Neural cell (in vitro differentiated cells): Measurements from ENCODE around the gene SMCO1. TPM values are rescaled to one million over a fixed set of nuclear protein-coding genes. Genes with fewer than 3 reads are reported as not detected.

Experiments
- H2AFZ ChIP-seq: fragments of 200-600, 300-800 bp; sonication (generic), shearing (Covaris generic); 2 replicates; pipeline ENCODE4 v1.6.0; 2014; ENCODE audit warnings: low read depth, mild to moderate bottlenecking, antibody characterized with exemption, low read length, moderate library complexity
- H3F3A ChIP-seq: fragments of 200-600 bp; shearing (Covaris generic); 2 replicates; pipeline ENCODE4 v1.6.1; 2016; ENCODE audit warnings: mild to moderate bottlenecking, moderate library complexity, mixed read lengths, antibody characterized with exemption, low read length; ENCODE audit not compliant: insufficient read depth, poor library complexity, severe bottlenecking
- H3K27ac ChIP-seq: fragments of 200-600, 300-800 bp; sonication (generic), shearing (Covaris generic); 2 replicates; pipeline ENCODE4 v1.5.1; 2014; ENCODE audit warnings: mild to moderate bottlenecking, low read length, moderate library complexity
- H3K27me3 ChIP-seq: fragments of 300-800, 200-600 bp; sonication (generic), shearing (Covaris generic); 2 replicates; pipeline ENCODE4 v1.6.0; 2014; ENCODE audit warnings: mild to moderate bottlenecking, low read depth, low read length, moderate library complexity; ENCODE audit not compliant: insufficient read depth
- H3K36me3 ChIP-seq: fragments of 300-800, 200-600 bp; sonication (generic), shearing (Covaris generic); 2 replicates; pipeline ENCODE4 v1.5.1; 2014; ENCODE audit warnings: mild to moderate bottlenecking, antibody characterized with exemption, low read length, moderate library complexity; ENCODE audit not compliant: insufficient read depth
- H3K4me2 ChIP-seq: fragments of 300-800, 200-600 bp; sonication (generic), shearing (Covaris generic); 2 replicates; pipeline ENCODE4 v1.6.0; 2014; ENCODE audit warnings: mild to moderate bottlenecking, low read length
- H3K4me3 ChIP-seq: fragments of 300-800, 200-600 bp; sonication (generic), shearing (Covaris generic); 2 replicates; pipeline ENCODE4 v1.5.1; 2014; ENCODE audit warnings: mild to moderate bottlenecking, low read length, moderate library complexity
- H3K79me2 ChIP-seq: fragments of 200-600 bp; shearing (Covaris generic); replicated peaks from 2 replicates; pipeline ENCODE4 v1.6.0; 2014; ENCODE audit warnings: mild to moderate bottlenecking, low read length, moderate library complexity; ENCODE audit not compliant: insufficient read depth
- H3K9ac ChIP-seq: fragments of 300-800, 200-600 bp; sonication (generic), shearing (Covaris generic); 2 replicates; pipeline ENCODE4 v1.6.1; 2016; ENCODE audit warnings: mild to moderate bottlenecking, low read length, mixed read lengths
- H3K9me2 ChIP-seq: fragments of 200-600 bp; shearing (Covaris generic); 2 replicates; pipeline ENCODE4 v1.6.1; 2016; ENCODE audit warnings: mild to moderate bottlenecking, low read length, mixed read lengths; ENCODE audit not compliant: insufficient read depth
- H3K9me3 ChIP-seq: fragments of 200-600, 300-800 bp; sonication (generic), shearing (Covaris generic); 2 replicates; pipeline ENCODE4 v1.6.1; 2016; ENCODE audit warnings: mild to moderate bottlenecking, mixed run types, low read length, moderate library complexity, mixed read lengths
- H4K20me1 ChIP-seq: fragments of 200-600 bp; shearing (Covaris generic); 2 replicates; pipeline ENCODE4 v1.6.1; 2016; ENCODE audit warnings: mild to moderate bottlenecking, mixed run types; ENCODE audit not compliant: insufficient read depth
- EP300 ChIP-seq: fragments of 450-650 bp; conservative IDR thresholded peaks from 2 replicates; pipeline ENCODE4 v1.6.1; 2014; ENCODE audit warnings: antibody characterized with exemption, mild to moderate bottlenecking, moderate library complexity; ENCODE audit not compliant: poor library complexity, severe bottlenecking
- EZH2 ChIP-seq: fragments of 200-600, 300-800 bp; shearing (Covaris generic), sonication (generic); IDR thresholded peaks from 2 replicates; pipeline ENCODE4 v1.6.1; 2014; ENCODE audit warnings: antibody characterized with exemption, low read length, borderline replicate concordance, mild to moderate bottlenecking; ENCODE audit not compliant: insufficient read depth, poor library complexity, severe bottlenecking
- MXI1 ChIP-seq: fragments of 450-650 bp; conservative IDR thresholded peaks from 2 replicates; pipeline ENCODE4 v1.6.1; 2014; ENCODE audit warnings: antibody characterized with exemption, mild to moderate bottlenecking; ENCODE audit not compliant: poor library complexity, severe bottlenecking
- POLR2AphosphoS5 ChIP-seq: IDR thresholded peaks from 2 replicates; pipeline ENCODE4 v1.6.1; 2012
- RAD21 ChIP-seq: fragments of 450-650 bp; conservative IDR thresholded peaks from 2 replicates; pipeline ENCODE4 v1.6.1; 2014; ENCODE audit warnings: antibody characterized with exemption, mild to moderate bottlenecking, moderate library complexity
- SMC3 ChIP-seq: fragments of 450-650 bp; conservative IDR thresholded peaks from 2 replicates; pipeline ENCODE4 v1.6.1; 2014; ENCODE audit warnings: antibody characterized with exemption, mild to moderate bottlenecking, moderate library complexity; ENCODE audit not compliant: poor library complexity
- TAF1 ChIP-seq: IDR thresholded peaks from 2 replicates; pipeline ENCODE4 v1.6.1; 2012; ENCODE audit warnings: low read depth
- polyA plus RNA-seq: library from polyadenylated mRNA; depleted of rRNA; stranded (reverse); fragments of >200 nt; gene quantifications from 2 replicates; pipeline ENCODE4 v1.2.3, GENCODE V29; 2014
- TF ChIP-seq, protein P1 (sequence below): fragments of 450-650 bp; IDR thresholded peaks from 2 replicates; pipeline ENCODE4 v1.5.1; 2014; ENCODE audit warnings: antibody characterized with exemption, mild to moderate bottlenecking, moderate library complexity; ENCODE audit not compliant: poor library complexity, severe bottlenecking
- TF ChIP-seq, protein P2 (sequence below): IDR thresholded peaks from 2 replicates; pipeline ENCODE4 v1.6.1; 2012; ENCODE audit warnings: borderline replicate concordance

Gene SMCO1
- polyA plus RNA-seq, 1 donor from 2014 or later: not detected

DNA sequence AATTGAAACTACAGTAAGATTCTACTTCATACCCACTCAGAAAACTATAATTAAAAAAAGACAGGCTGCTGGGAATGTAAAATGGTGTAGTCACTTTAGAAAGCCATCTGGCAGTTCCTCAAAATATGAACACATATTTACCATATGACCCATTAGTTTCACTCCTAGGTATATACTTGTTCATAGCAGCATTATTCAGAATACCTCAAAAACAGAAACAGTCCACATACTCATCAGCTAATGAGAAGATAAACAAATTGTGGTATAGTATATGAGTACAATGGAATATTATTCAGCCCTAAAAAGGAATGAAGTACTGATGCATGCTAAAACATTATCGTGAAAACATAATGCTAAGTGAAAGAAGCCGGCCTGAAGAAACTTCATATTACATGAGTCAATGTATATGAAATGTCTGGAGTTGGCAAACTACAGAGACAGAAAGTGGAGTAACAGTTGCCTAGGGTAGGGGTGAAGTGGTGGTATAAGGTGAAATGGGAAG lies 29.4 kb upstream of the SMCO1 start:
- TF ChIP-seq, protein P1, sequence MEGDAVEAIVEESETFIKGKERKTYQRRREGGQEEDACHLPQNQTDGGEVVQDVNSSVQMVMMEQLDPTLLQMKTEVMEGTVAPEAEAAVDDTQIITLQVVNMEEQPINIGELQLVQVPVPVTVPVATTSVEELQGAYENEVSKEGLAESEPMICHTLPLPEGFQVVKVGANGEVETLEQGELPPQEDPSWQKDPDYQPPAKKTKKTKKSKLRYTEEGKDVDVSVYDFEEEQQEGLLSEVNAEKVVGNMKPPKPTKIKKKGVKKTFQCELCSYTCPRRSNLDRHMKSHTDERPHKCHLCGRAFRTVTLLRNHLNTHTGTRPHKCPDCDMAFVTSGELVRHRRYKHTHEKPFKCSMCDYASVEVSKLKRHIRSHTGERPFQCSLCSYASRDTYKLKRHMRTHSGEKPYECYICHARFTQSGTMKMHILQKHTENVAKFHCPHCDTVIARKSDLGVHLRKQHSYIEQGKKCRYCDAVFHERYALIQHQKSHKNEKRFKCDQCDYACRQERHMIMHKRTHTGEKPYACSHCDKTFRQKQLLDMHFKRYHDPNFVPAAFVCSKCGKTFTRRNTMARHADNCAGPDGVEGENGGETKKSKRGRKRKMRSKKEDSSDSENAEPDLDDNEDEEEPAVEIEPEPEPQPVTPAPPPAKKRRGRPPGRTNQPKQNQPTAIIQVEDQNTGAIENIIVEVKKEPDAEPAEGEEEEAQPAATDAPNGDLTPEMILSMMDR: no peak
- TF ChIP-seq EP300: no peak
- TF ChIP-seq SMC3: no peak
- TF ChIP-seq, protein P2, sequence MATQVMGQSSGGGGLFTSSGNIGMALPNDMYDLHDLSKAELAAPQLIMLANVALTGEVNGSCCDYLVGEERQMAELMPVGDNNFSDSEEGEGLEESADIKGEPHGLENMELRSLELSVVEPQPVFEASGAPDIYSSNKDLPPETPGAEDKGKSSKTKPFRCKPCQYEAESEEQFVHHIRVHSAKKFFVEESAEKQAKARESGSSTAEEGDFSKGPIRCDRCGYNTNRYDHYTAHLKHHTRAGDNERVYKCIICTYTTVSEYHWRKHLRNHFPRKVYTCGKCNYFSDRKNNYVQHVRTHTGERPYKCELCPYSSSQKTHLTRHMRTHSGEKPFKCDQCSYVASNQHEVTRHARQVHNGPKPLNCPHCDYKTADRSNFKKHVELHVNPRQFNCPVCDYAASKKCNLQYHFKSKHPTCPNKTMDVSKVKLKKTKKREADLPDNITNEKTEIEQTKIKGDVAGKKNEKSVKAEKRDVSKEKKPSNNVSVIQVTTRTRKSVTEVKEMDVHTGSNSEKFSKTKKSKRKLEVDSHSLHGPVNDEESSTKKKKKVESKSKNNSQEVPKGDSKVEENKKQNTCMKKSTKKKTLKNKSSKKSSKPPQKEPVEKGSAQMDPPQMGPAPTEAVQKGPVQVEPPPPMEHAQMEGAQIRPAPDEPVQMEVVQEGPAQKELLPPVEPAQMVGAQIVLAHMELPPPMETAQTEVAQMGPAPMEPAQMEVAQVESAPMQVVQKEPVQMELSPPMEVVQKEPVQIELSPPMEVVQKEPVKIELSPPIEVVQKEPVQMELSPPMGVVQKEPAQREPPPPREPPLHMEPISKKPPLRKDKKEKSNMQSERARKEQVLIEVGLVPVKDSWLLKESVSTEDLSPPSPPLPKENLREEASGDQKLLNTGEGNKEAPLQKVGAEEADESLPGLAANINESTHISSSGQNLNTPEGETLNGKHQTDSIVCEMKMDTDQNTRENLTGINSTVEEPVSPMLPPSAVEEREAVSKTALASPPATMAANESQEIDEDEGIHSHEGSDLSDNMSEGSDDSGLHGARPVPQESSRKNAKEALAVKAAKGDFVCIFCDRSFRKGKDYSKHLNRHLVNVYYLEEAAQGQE: no peak
- TF ChIP-seq POLR2AphosphoS5: no peak
- TF ChIP-seq MXI1: no peak
- no peak for TF ChIP-seq RAD21
- no peak for TF ChIP-seq TAF1
- H4K20me1 ChIP-seq: no peaks in the 10 kb centered on the region
- no peaks in the 10 kb centered on the region for H3K79me2 ChIP-seq
- no peak overlapping the region for H3K9ac ChIP-seq
- no peak overlapping the region for H3K4me3 ChIP-seq
- H3F3A ChIP-seq: no peaks in the 10 kb centered on the region
- H3K9me3 ChIP-seq: peaks cover 2% of the 10 kb centered on the region
- no peaks in the 10 kb centered on the region for H3K36me3 ChIP-seq
- H3K4me2 ChIP-seq: no peak overlapping the region
- H3K27ac ChIP-seq: no peak overlapping the region
- H3K27me3 ChIP-seq: no peaks in the 10 kb centered on the region
- H2AFZ ChIP-seq: no peak overlapping the region
- no peaks in the 10 kb centered on the region for H3K9me2 ChIP-seq

DNA sequence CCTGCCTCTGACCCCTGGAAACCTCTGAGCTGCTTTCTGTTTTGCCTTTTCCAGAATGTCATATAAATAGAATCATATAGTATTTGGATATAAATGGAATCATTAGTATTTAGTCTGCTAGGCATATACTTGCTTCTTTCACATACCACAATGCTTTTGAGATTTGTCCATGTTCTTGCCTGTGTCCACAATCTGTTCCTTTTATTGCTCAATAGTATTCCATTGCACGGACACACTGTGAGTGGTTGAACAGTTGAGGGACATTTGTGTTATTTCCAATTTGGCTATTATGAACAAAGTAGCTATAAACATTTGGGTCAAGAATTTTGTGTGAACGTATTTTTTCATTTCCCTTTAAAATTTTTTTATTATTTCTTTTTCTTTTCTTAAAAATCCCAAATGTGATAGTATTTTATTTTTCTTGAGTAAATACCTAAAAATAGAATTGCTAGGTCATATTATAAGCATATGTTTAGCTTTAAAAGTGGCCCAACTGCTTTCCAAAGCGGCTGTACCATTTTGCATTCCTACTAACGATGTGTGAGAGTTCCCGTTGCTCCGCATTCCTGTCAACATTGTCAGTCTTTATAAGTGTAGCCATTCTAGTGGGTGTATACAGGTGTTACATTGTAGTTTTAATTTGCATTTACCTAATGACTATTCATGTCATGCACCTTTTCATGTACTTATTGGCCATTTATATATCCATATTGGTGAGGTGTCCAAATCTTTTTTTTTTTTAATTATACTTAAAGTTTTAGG lies 26.7 kb upstream of the SMCO1 start:
- Histone ChIP-seq H3K27ac (no peak overlapping the region), H3K79me2 (no peaks in the 10 kb centered on the region), H3K4me2 (no peak overlapping the region), H3K9me3 (no peaks in the 10 kb centered on the region), H3K9me2 (no peaks in the 10 kb centered on the region), H3F3A (no peaks in the 10 kb centered on the region), H3K27me3 (no peaks in the 10 kb centered on the region), H4K20me1 (no peaks in the 10 kb centered on the region), H3K9ac (no peak overlapping the region), H3K4me3 (no peak overlapping the region), H3K36me3 (no peaks in the 10 kb centered on the region), H2AFZ (no peak overlapping the region)
- TF ChIP-seq EZH2 (no peak), RAD21 (no peak), EP300 (no peak), SMC3 (no peak), TAF1 (no peak), POLR2AphosphoS5 (no peak), MXI1 (no peak)
- TF ChIP-seq, protein P1: no peak
- TF ChIP-seq, protein P2: no peak
